ENCODE measurements around the gene HSF5. TPM values are rescaled to one million over a fixed set of nuclear protein-coding genes. Genes with fewer than 3 reads are reported as not detected.

Gene HSF5
- total RNA-seq, 1 donor from 2014 or later = not detected

DNA sequence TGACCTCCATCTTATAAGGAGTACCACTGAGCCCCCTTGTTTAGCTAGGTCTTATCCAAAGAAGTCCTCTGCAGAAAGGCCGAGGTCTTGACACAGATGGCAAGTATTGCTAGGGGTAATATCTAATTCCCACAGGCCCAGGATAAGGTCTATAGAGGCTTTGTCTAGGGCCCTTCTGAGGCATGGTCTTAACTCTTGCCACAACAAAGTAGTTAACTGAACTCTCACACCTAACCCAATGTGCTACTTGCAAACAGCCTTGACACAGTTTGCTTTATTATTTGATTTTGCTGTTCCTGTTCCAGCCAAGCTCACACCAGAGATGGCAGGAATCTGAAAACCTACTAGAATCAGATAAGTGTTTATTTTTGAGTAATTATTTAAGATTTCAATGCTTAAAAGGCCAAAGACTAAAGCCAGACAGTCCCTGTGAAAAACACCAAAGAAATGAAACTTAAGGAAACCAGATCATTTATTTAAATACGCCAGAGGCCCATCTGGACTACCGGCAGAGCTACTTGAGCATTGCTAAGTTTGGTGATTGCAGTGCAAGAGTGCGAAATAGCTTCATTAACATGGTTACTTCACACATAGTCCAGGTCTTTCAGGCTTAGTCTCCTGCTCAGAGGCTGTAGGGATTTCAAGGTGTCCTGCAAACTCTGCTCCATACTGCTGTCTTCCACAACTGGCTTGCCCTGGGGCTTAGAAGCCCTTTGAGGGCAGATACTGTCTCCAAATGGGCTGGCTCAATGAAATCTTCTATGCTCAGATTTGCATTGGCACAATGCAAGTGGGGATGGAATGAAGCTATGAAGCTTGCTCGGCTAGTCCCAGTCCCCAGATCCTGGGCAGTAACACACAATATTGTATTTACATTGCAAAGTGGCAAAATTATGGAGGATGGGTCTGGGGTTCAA is 107.7 kb downstream of the HSF5 start:
- H4K20me1 ChIP-seq (ENCODE audit: low read depth) = no peaks in the 10 kb centered on the region
- H3K27me3 Mint-ChIP-seq (ENCODE audit: insufficient read depth, low read depth) = peaks cover 3% of the 10 kb centered on the region
- no peak for DNase-seq (ENCODE audit: low spot score)
- TF ChIP-seq, protein P1, sequence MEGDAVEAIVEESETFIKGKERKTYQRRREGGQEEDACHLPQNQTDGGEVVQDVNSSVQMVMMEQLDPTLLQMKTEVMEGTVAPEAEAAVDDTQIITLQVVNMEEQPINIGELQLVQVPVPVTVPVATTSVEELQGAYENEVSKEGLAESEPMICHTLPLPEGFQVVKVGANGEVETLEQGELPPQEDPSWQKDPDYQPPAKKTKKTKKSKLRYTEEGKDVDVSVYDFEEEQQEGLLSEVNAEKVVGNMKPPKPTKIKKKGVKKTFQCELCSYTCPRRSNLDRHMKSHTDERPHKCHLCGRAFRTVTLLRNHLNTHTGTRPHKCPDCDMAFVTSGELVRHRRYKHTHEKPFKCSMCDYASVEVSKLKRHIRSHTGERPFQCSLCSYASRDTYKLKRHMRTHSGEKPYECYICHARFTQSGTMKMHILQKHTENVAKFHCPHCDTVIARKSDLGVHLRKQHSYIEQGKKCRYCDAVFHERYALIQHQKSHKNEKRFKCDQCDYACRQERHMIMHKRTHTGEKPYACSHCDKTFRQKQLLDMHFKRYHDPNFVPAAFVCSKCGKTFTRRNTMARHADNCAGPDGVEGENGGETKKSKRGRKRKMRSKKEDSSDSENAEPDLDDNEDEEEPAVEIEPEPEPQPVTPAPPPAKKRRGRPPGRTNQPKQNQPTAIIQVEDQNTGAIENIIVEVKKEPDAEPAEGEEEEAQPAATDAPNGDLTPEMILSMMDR (IDR thresholded peaks at IDR 0.05) = no peak
- TF ChIP-seq EZH2phosphoT487 (IDR thresholded peaks at IDR 0.05) = no peak
- TF ChIP-seq EZH2 (IDR thresholded peaks at IDR 0.05) = no peak
- no peaks in the 10 kb centered on the region for H3K36me3 ChIP-seq
- H3F3A ChIP-seq (ENCODE audit: low read depth) = no peaks in the 10 kb centered on the region
- no peak overlapping the region for H3K27ac Mint-ChIP-seq
- H3K9ac ChIP-seq = no peak overlapping the region
- H3K9me3 ChIP-seq (ENCODE audit: low read depth) = no peaks in the 10 kb centered on the region
- H3K27ac ChIP-seq = no peak overlapping the region
- H2AFZ ChIP-seq (replicated peaks) = no peak overlapping the region
- H3K4me3 ChIP-seq = no peak overlapping the region
- no peak overlapping the region for H3K4me2 ChIP-seq
- no peak overlapping the region for H3K4me3 Mint-ChIP-seq
- no peaks in the 10 kb centered on the region for H3K36me3 Mint-ChIP-seq
- H3K4me1 ChIP-seq = no peaks in the 10 kb centered on the region
- H3K9me3 Mint-ChIP-seq = no peaks in the 10 kb centered on the region
- H3K4me1 Mint-ChIP-seq = peaks cover 31% of the 10 kb centered on the region
- no peaks in the 10 kb centered on the region for H3K79me2 ChIP-seq (ENCODE audit: low read depth)
- no peaks in the 10 kb centered on the region for H3K27me3 ChIP-seq

DNA sequence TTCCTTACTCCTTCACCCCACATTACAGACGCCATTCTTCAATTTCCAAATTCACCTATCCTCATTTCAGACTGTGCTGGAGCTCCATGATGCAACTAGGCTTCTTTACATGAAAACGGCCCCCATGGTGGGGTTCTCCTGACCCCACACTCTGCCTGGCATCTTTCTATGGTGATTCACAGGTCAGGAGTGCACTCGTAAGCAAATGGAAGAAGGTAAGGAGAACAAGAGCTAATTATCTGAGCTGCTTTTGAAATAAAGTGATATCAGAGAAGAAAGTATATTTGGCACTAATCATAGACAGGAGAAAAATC is 108.7 kb downstream of the HSF5 start:
- TF ChIP-seq EZH2 (IDR thresholded peaks at IDR 0.05) (no peak), EZH2phosphoT487 (IDR thresholded peaks at IDR 0.05) (no peak)
- TF ChIP-seq, protein P1 (IDR thresholded peaks at IDR 0.05) = no peak
- H3K79me2 ChIP-seq (ENCODE audit: low read depth) = no peaks in the 10 kb centered on the region
- H3F3A ChIP-seq (ENCODE audit: low read depth) = no peaks in the 10 kb centered on the region
- peaks cover 3% of the 10 kb centered on the region for H3K27me3 Mint-ChIP-seq (ENCODE audit: insufficient read depth, low read depth)
- peaks cover 28% of the 10 kb centered on the region for H3K4me1 Mint-ChIP-seq
- H3K27ac ChIP-seq = no peak overlapping the region
- H3K27me3 ChIP-seq = no peaks in the 10 kb centered on the region
- no peaks in the 10 kb centered on the region for H3K9me3 Mint-ChIP-seq
- DNase-seq (ENCODE audit: low spot score) = no peak
- H3K4me1 ChIP-seq = no peaks in the 10 kb centered on the region
- H3K4me3 Mint-ChIP-seq = no peak overlapping the region
- H3K36me3 ChIP-seq = no peaks in the 10 kb centered on the region
- no peak overlapping the region for H3K9ac ChIP-seq
- H2AFZ ChIP-seq (replicated peaks) = no peak overlapping the region
- H4K20me1 ChIP-seq (ENCODE audit: low read depth) = no peaks in the 10 kb centered on the region
- no peak overlapping the region for H3K4me2 ChIP-seq
- no peak overlapping the region for H3K4me3 ChIP-seq
- H3K36me3 Mint-ChIP-seq = no peaks in the 10 kb centered on the region
- no peaks in the 10 kb centered on the region for H3K9me3 ChIP-seq (ENCODE audit: low read depth)
- H3K27ac Mint-ChIP-seq = no peak overlapping the region

DNA sequence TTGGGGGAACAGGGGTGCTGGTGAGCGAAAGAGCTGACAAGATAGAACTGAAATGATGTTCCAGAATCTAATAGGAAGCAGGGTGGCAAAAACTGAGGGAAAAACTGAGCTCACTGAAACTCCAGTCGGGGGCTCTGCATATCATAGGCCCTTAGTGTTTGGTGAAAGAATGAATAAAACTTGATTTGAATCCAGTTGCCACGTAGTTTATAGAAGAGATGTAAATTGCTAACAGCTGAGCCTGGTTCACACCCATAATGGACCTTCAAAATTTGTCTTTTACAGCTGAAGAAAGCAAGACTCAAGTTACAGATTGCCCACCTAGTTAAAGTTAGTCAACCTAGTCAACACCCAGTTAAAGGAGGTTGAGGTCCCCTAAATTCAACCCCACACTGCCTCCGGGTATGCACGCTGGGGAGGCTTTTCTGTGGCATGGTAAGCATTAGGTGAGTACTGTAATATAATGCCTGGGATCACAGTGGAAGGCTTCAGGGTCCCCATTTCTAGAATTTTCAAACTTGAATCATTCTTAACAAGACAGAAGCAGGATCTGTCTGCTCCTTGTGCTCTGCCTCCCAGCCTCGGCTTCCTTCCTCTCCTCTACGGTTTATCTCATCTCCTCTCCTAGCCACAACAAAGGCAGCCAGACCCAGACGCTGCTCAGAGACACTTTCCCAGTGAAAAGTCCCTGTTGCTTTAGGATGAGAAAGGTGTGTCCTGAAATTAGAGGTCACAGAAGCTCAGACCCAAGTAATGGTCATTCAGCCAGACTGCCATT is 109.3 kb downstream of the HSF5 start:
- Histone ChIP-seq H3K36me3 (no peaks in the 10 kb centered on the region), H3K79me2 (ENCODE audit: low read depth) (no peaks in the 10 kb centered on the region), H3K27me3 (no peaks in the 10 kb centered on the region), H4K20me1 (ENCODE audit: low read depth) (no peaks in the 10 kb centered on the region), H3K27ac (no peak overlapping the region), H3K9ac (no peak overlapping the region), H2AFZ (replicated peaks) (no peak overlapping the region), H3K4me2 (no peak overlapping the region), H3F3A (ENCODE audit: low read depth) (no peaks in the 10 kb centered on the region), H3K4me3 (no peak overlapping the region), H3K4me1 (no peaks in the 10 kb centered on the region), H3K9me3 (ENCODE audit: low read depth) (no peaks in the 10 kb centered on the region)
- no peak for DNase-seq (ENCODE audit: low spot score)
- Mint-ChIP-seq H3K4me1 (peaks cover 26% of the 10 kb centered on the region), H3K27me3 (ENCODE audit: insufficient read depth, low read depth) (peaks cover 3% of the 10 kb centered on the region), H3K9me3 (no peaks in the 10 kb centered on the region), H3K36me3 (no peaks in the 10 kb centered on the region), H3K27ac (no peak overlapping the region), H3K4me3 (no peak overlapping the region)
- TF ChIP-seq EZH2 (IDR thresholded peaks at IDR 0.05) = no peak
- TF ChIP-seq, protein P1 (IDR thresholded peaks at IDR 0.05) = no peak
- no peak for TF ChIP-seq EZH2phosphoT487 (IDR thresholded peaks at IDR 0.05)

Measured in neural progenitor cell (in vitro differentiated cells).